SK-N-SH treated with all-trans-retinoic acid at 6 μM for 48 hours (cell line): ENCODE results near the gene KCNK4.
A peak's percentile ranks its signal among the peaks of the same experiment; 100 is the strongest.

Experiments used
- ATAC-seq: fragments of 200-7000 bp; cut with Tn5 transposase; 3 replicates; pipeline ENCODE4 v1.9.1; 2020; ENCODE audit warnings: mild to moderate bottlenecking, moderate library complexity
- ARNTL ChIP-seq: fragments of 450-650 bp; formaldehyde crosslinking; IDR thresholded peaks from 2 replicates; pipeline ENCODE4 v1.5.0; 2020; ENCODE audit warnings: low read depth, mild to moderate bottlenecking, moderate library complexity, borderline replicate concordance
- BACH2 ChIP-seq: fragments of 250-450 bp; sonication (Bioruptor Pico); IDR thresholded peaks from 2 replicates; pipeline ENCODE4 v1.9.0; 2021; ENCODE audit warnings: mild to moderate bottlenecking, borderline replicate concordance
- CSDC2 ChIP-seq: fragments of 250-450 bp; sonication (Bioruptor Pico); IDR thresholded peaks from 2 replicates; pipeline ENCODE4 v1.5.0; 2020; ENCODE audit warnings: mild to moderate bottlenecking, moderate library complexity
- ESRRG ChIP-seq: fragments of 250-450 bp; sonication (Bioruptor Pico); IDR thresholded peaks from 2 replicates; pipeline ENCODE4 v1.6.1; 2021; ENCODE audit warnings: mild to moderate bottlenecking
- GLIS3 ChIP-seq: fragments of 250-450 bp; sonication (Bioruptor Pico); IDR thresholded peaks from 2 replicates; pipeline ENCODE4 v1.5.0; 2020; ENCODE audit warnings: mild to moderate bottlenecking, moderate library complexity
- ISL1 ChIP-seq: fragments of 250-450 bp; sonication (Bioruptor Pico); IDR thresholded peaks from 2 replicates; pipeline ENCODE4 v2.1.2; 2022; ENCODE audit warnings: mild to moderate bottlenecking, moderate library complexity
- OSR1 ChIP-seq: fragments of 250-450 bp; sonication (Bioruptor Pico); IDR thresholded peaks from 2 replicates; pipeline ENCODE4 v1.8.0; 2022; ENCODE audit warnings: moderate library complexity, mild to moderate bottlenecking, inconsistent platforms
- RARB ChIP-seq: fragments of 250-450 bp; sonication (Bioruptor Pico); IDR thresholded peaks from 2 replicates; pipeline ENCODE4 v1.8.0; 2021; ENCODE audit warnings: mild to moderate bottlenecking, moderate library complexity
- SNAI2 ChIP-seq: fragments of 250-450 bp; sonication (Bioruptor Pico); IDR thresholded peaks from 2 replicates; pipeline ENCODE4 v1.5.0; 2020; ENCODE audit warnings: mild to moderate bottlenecking, moderate library complexity
- TCF4 ChIP-seq: fragments of 250-450 bp; sonication (Bioruptor Pico); IDR thresholded peaks from 2 replicates; pipeline ENCODE4 v1.8.0; 2021; ENCODE audit warnings: mild to moderate bottlenecking, moderate library complexity, borderline replicate concordance
- TSHZ2 ChIP-seq: fragments of 250-450 bp; sonication (Bioruptor Pico); IDR thresholded peaks from 2 replicates; pipeline ENCODE4 v1.5.0; 2020; ENCODE audit warnings: mild to moderate bottlenecking, moderate library complexity
- ZC3H10 ChIP-seq: fragments of 250-450 bp; sonication (Bioruptor Pico); IDR thresholded peaks from 2 replicates; pipeline ENCODE4 v1.5.1; 2021; ENCODE audit warnings: mild to moderate bottlenecking, moderate library complexity
- ZFP3 ChIP-seq: fragments of 250-450 bp; sonication (Bioruptor Pico); IDR thresholded peaks from 2 replicates; pipeline ENCODE4 v1.5.0; 2020; ENCODE audit warnings: mild to moderate bottlenecking, moderate library complexity
- ZFP30 ChIP-seq: fragments of 450-650 bp; formaldehyde crosslinking; IDR thresholded peaks from 2 replicates; pipeline ENCODE4 v1.5.0; 2022; ENCODE audit warnings: mild to moderate bottlenecking, moderate library complexity
- ZNF565 ChIP-seq: fragments of 450-650 bp; formaldehyde crosslinking; conservative IDR thresholded peaks from 2 replicates; pipeline ENCODE4 v1.5.0; 2020; ENCODE audit warnings: low read depth, mild to moderate bottlenecking, moderate library complexity
- ZNF70 ChIP-seq: fragments of 450-650 bp; formaldehyde crosslinking; IDR thresholded peaks from 2 replicates; pipeline ENCODE4 v1.5.0; 2020; ENCODE audit warnings: mild to moderate bottlenecking, moderate library complexity
- ZNF8 ChIP-seq: fragments of 450-650 bp; formaldehyde crosslinking; IDR thresholded peaks from 2 replicates; pipeline ENCODE4 v1.5.0; 2020; ENCODE audit warnings: mild to moderate bottlenecking, moderate library complexity
- TF ChIP-seq, protein P1 (sequence below): fragments of 250-450 bp; sonication (Bioruptor Pico); IDR thresholded peaks from 2 replicates; pipeline ENCODE4 v1.5.1; 2021; ENCODE audit warnings: mild to moderate bottlenecking, moderate library complexity
- TF ChIP-seq, protein P2 (sequence below): fragments of 250-450 bp; sonication (Bioruptor Pico); IDR thresholded peaks from 2 replicates; pipeline ENCODE4 v1.8.0; 2021; ENCODE audit warnings: low read depth, mild to moderate bottlenecking, moderate library complexity, borderline replicate concordance

The KCNK4 gene

GRCh38 chr11:64251016-64251752 lies 39.9 kb upstream of the KCNK4 start, which contains the start of gene PLCB3:
Gene PLCB3 (plus strand): TSS chr11:64251530. CDS start chr11:64251650, 120 bp downstream.
- ATAC-seq = peak; percentile 14
- no peak for TF ChIP-seq ZC3H10 (CRISPR knock-in tag)
- TF ChIP-seq ARNTL = no peak
- TF ChIP-seq CSDC2 (CRISPR knock-in tag) = no peak
- TF ChIP-seq BACH2 (CRISPR knock-in tag) = no peak
- TF ChIP-seq RARB (CRISPR knock-in tag) = no peak
- no peak for TF ChIP-seq ZNF70 (CRISPR knock-in tag)
- no peak for TF ChIP-seq ZNF8 (CRISPR knock-in tag)
- no peak for TF ChIP-seq ZNF565 (CRISPR knock-in tag)
- TF ChIP-seq TCF4 = no peak

GRCh38 chr11:64251753-64252002 lies 39.4 kb upstream of the KCNK4 start:
- ATAC-seq = no peak
- no peak for TF ChIP-seq OSR1 (CRISPR knock-in tag)
- no peak for TF ChIP-seq TCF4

GRCh38 chr11:64252003-64252872 lies 38.9 kb upstream of the KCNK4 start:
- ATAC-seq = peak; percentile 53
- no peak for TF ChIP-seq ZFP30
- TF ChIP-seq GLIS3 = no peak
- no peak for TF ChIP-seq ZNF8 (CRISPR knock-in tag)
- no peak for TF ChIP-seq BACH2 (CRISPR knock-in tag)
- no peak for TF ChIP-seq TCF4
- TF ChIP-seq SNAI2 (CRISPR knock-in tag) = no peak
- TF ChIP-seq ZFP3 (CRISPR knock-in tag) = no peak
- TF ChIP-seq, protein P1, sequence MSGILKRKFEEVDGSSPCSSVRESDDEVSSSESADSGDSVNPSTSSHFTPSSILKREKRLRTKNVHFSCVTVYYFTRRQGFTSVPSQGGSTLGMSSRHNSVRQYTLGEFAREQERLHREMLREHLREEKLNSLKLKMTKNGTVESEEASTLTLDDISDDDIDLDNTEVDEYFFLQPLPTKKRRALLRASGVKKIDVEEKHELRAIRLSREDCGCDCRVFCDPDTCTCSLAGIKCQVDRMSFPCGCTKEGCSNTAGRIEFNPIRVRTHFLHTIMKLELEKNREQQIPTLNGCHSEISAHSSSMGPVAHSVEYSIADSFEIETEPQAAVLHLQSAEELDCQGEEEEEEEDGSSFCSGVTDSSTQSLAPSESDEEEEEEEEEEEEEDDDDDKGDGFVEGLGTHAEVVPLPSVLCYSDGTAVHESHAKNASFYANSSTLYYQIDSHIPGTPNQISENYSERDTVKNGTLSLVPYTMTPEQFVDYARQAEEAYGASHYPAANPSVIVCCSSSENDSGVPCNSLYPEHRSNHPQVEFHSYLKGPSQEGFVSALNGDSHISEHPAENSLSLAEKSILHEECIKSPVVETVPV (CRISPR knock-in tag) = no peak
- no peak for TF ChIP-seq ESRRG (CRISPR knock-in tag)
- TF ChIP-seq OSR1 (CRISPR knock-in tag) = no peak
- TF ChIP-seq ZNF70 (CRISPR knock-in tag) = no peak
- no peak for TF ChIP-seq ARNTL
- TF ChIP-seq ISL1 (CRISPR knock-in tag) = no peak
- TF ChIP-seq ZNF565 (CRISPR knock-in tag) = no peak
- TF ChIP-seq, protein P2, sequence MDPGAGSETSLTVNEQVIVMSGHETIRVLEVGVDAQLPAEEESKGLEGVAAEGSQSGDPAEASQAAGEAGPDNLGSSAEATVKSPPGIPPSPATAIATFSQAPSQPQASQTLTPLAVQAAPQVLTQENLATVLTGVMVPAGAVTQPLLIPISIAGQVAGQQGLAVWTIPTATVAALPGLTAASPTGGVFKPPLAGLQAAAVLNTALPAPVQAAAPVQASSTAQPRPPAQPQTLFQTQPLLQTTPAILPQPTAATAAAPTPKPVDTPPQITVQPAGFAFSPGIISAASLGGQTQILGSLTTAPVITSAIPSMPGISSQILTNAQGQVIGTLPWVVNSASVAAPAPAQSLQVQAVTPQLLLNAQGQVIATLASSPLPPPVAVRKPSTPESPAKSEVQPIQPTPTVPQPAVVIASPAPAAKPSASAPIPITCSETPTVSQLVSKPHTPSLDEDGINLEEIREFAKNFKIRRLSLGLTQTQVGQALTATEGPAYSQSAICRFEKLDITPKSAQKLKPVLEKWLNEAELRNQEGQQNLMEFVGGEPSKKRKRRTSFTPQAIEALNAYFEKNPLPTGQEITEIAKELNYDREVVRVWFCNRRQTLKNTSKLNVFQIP (CRISPR knock-in tag) = no peak
- no peak for TF ChIP-seq ZC3H10 (CRISPR knock-in tag)

DNA sequence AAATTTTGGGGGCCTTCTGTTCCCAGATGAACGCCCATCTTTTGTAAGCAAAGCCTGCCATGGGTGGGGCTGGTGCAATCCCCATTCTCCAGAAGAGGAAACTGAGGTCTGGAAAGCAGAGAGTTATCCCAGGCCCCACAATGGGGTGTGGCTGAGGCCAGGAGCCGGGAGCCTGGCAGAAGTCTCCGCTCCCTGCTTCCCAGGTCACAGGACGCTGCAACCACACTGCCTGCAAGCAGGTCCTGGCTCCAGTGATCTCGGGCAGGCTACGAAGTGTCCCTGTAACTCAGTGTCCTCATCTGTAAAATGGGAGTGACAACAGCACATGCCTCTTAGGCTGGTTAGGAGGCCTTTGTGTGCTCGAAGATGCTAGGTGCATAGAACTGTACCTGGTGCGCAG lies 38.1 kb upstream of the KCNK4 start:
- no peak for ATAC-seq

More for the DNA sequence above, 38.1 kb upstream of the KCNK4 start:
- TF ChIP-seq TSHZ2 = no peak
- TF ChIP-seq ZFP3 (CRISPR knock-in tag) = no peak
